Measurements from ENCODE around the gene HS3ST5. TPM values are rescaled to one million over a fixed set of nuclear protein-coding genes. Genes with fewer than 3 reads are reported as not detected.

HS3ST5 gene
- total RNA-seq, 1 experiment from 2014 or later = 14.4 TPM

DNA sequence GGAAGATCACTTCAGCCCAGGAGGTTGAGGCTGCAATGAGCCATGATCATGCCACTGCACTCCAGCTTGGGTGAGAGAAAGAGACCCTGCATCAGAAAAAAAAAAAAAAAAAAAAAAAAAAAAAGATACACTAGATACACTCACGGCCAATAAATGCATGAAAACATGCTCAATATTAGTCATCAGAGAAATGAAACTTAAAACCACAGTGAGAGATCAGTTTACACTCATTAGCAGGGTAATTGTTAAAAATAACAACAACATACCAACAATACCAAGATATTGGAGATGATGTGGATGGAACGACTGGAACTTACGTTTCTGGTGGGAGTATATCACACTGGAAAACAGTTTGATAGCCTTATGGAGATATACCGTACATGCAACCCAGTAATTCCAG lies 29.9 kb downstream of the HS3ST5 start:
- no peak overlapping the region for H4K5ac ChIP-seq (ENCODE audit: insufficient read length, low read depth, low read length)
- DNase-seq = no peak
- no peak overlapping the region for H3K14ac ChIP-seq (ENCODE audit: insufficient read depth, low read length)
- H3K27me3 Mint-ChIP-seq (ENCODE audit: low read depth) = no peaks in the 10 kb centered on the region
- H4K91ac ChIP-seq (ENCODE audit: insufficient read length, low read depth, low read length) = no peak overlapping the region
- no peak overlapping the region for H3K23ac ChIP-seq (ENCODE audit: insufficient read length, low read depth, low read length)
- H3K56ac ChIP-seq (ENCODE audit: insufficient read length, low read depth, low read length) = no peak overlapping the region
- no peak overlapping the region for H2BK20ac ChIP-seq (ENCODE audit: low read depth, low read length, poor library complexity, severe bottlenecking)
- no peak overlapping the region for H3K4ac ChIP-seq (ENCODE audit: low read depth, low read length)
- no peaks in the 10 kb centered on the region for H3K27me3 ChIP-seq (ENCODE audit: insufficient read depth, low read length)
- no CpG with 5 or more reads among the region's 4 CpGs for WGBS (ENCODE audit: extremely low coverage, insufficient read length, low lambda C conversion rate)
- no peak overlapping the region; a peak in 1 of 7 replicates for H3K27ac Mint-ChIP-seq
- peaks cover 23 to 26% of the 10 kb centered on the region in 2 experiments for H3K4me1 Mint-ChIP-seq
- no peak overlapping the region for H3K18ac ChIP-seq (ENCODE audit: insufficient read length, low read depth, low read length)
- H3K9me3 ChIP-seq (ENCODE audit: control insufficient read depth, low read depth, low read length) = no peaks in the 10 kb centered on the region
- no peaks in the 10 kb centered on the region for H3K79me1 ChIP-seq (ENCODE audit: insufficient read depth, low read depth, low read length, poor library complexity, severe bottlenecking)
- peaks cover 2 to 5% of the 10 kb centered on the region in 2 experiments; a peak in 3 of 5 replicates for H3K9me3 Mint-ChIP-seq
- no peak overlapping the region for H2AFZ ChIP-seq (ENCODE audit: low read length)
- H2BK5ac ChIP-seq (ENCODE audit: insufficient read length, low read length) = no peak overlapping the region
- no peak overlapping the region for H2AK5ac ChIP-seq (ENCODE audit: insufficient read length, low read length)
- H3K4me2 ChIP-seq (ENCODE audit: insufficient read depth, insufficient read length, low read length) = no peak overlapping the region
- no peak overlapping the region for H4K8ac ChIP-seq (replicated peaks; ENCODE audit: insufficient read length, low read depth, low read length)
- H3K27ac ChIP-seq (ENCODE audit: insufficient read length, low read depth, low read length) = no peak overlapping the region
- H3T11ph ChIP-seq (ENCODE audit: low read length) = no peak overlapping the region
- 0 out of 2 replicates have a peak, but pooled peaks cover 2% of the 10 kb centered on the region for H3K79me2 ChIP-seq (ENCODE audit: insufficient read depth, low read length)
- TF ChIP-seq, protein P1, sequence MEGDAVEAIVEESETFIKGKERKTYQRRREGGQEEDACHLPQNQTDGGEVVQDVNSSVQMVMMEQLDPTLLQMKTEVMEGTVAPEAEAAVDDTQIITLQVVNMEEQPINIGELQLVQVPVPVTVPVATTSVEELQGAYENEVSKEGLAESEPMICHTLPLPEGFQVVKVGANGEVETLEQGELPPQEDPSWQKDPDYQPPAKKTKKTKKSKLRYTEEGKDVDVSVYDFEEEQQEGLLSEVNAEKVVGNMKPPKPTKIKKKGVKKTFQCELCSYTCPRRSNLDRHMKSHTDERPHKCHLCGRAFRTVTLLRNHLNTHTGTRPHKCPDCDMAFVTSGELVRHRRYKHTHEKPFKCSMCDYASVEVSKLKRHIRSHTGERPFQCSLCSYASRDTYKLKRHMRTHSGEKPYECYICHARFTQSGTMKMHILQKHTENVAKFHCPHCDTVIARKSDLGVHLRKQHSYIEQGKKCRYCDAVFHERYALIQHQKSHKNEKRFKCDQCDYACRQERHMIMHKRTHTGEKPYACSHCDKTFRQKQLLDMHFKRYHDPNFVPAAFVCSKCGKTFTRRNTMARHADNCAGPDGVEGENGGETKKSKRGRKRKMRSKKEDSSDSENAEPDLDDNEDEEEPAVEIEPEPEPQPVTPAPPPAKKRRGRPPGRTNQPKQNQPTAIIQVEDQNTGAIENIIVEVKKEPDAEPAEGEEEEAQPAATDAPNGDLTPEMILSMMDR (conservative IDR thresholded peaks at IDR 0.05) = no peak
- no peaks in the 10 kb centered on the region for H3K23me2 ChIP-seq (ENCODE audit: insufficient read length, low read depth, low read length, poor library complexity, severe bottlenecking)
- no peak overlapping the region for H2BK12ac ChIP-seq (ENCODE audit: insufficient read length, low read depth, low read length)
- H3K4me1 ChIP-seq (ENCODE audit: insufficient read depth, low read length) = no peaks in the 10 kb centered on the region; the same call in 1 of the 2 replicates
- peaks cover 13 to 43% (median 23%) of the 10 kb centered on the region in 3 experiments for H3K36me3 Mint-ChIP-seq (ENCODE audit: insufficient read depth in 1 of 3, low read depth in 3 of 3)
- no peaks in the 10 kb centered on the region for H4K20me1 ChIP-seq (ENCODE audit: control insufficient read depth, insufficient read depth, insufficient read length)
- H3K9ac ChIP-seq (ENCODE audit: extremely low read depth, insufficient read length, low read length) = no peak overlapping the region
- no peak overlapping the region for H2BK15ac ChIP-seq (ENCODE audit: low read depth, low read length)
- no peak overlapping the region for H3K4me3 Mint-ChIP-seq
- no peak overlapping the region for H2BK120ac ChIP-seq (ENCODE audit: low read depth, low read length, poor library complexity, severe bottlenecking)
